Loucy (cell line): ENCODE results near the gene AMZ1.
A peak's percentile ranks its signal among the peaks of the same experiment; 100 is the strongest.

ENCODE experiments used
- H2AFZ ChIP-seq: fragments of 200-600 bp; sonication (generic); 2 replicates; pipeline ENCODE4 v1.6.0; 2016; ENCODE audit warnings: antibody characterized with exemption, mild to moderate bottlenecking, low read length, moderate library complexity
- H3F3A ChIP-seq: fragments of 200-600 bp; 2 replicates; pipeline ENCODE4 v1.6.0; 2016; ENCODE audit warnings: antibody characterized with exemption, low read depth, mild to moderate bottlenecking
- H3K27me3 ChIP-seq: fragments of 200-600 bp; sonication (generic); 2 replicates; pipeline ENCODE4 v1.6.1; 2014; ENCODE audit warnings: low read length, mild to moderate bottlenecking; ENCODE audit not compliant: insufficient read depth, poor library complexity, severe bottlenecking
- H3K36me3 ChIP-seq: fragments of 200-600 bp; sonication (generic); 2 replicates; pipeline ENCODE4 v1.6.1; 2016; ENCODE audit warnings: low read length; ENCODE audit not compliant: insufficient read depth
- H3K4me1 ChIP-seq: fragments of 200-600 bp; sonication (generic); 2 replicates; pipeline ENCODE4 v1.5.1; 2014; ENCODE audit warnings: low read length, mild to moderate bottlenecking; ENCODE audit not compliant: insufficient read depth, poor library complexity, severe bottlenecking
- H3K4me2 ChIP-seq: fragments of 200-600 bp; sonication (generic); 2 replicates; pipeline ENCODE4 v1.6.0; 2014; ENCODE audit warnings: antibody characterized with exemption, low read length, low read depth, mild to moderate bottlenecking; ENCODE audit not compliant: poor library complexity, severe bottlenecking
- H3K4me3 ChIP-seq: fragments of 200-600 bp; sonication (generic); 2 replicates; pipeline ENCODE4 v1.5.1; 2014; ENCODE audit warnings: low read length, mild to moderate bottlenecking, mixed read lengths; ENCODE audit not compliant: poor library complexity, severe bottlenecking
- H3K79me2 ChIP-seq: fragments of 200-600 bp; sonication (generic); 2 replicates; pipeline ENCODE4 v1.6.1; 2014; ENCODE audit warnings: low read length; ENCODE audit not compliant: insufficient read depth
- H3K9ac ChIP-seq: fragments of 200-600 bp; sonication (generic); 2 replicates; pipeline ENCODE4 v1.6.0; 2014; ENCODE audit warnings: mild to moderate bottlenecking, low read depth, low read length, moderate library complexity; ENCODE audit not compliant: poor library complexity, severe bottlenecking
- H3K9me2 ChIP-seq: fragments of 200-600 bp; sonication (generic); replicated peaks from 2 replicates; pipeline ENCODE4 v1.6.1; 2016; ENCODE audit warnings: low read depth, low read length, mixed read lengths
- H3K9me3 ChIP-seq: fragments of 200-600 bp; sonication (generic); 2 replicates; pipeline ENCODE4 v1.6.1; 2014; ENCODE audit warnings: mild to moderate bottlenecking, antibody characterized with exemption, low read length, low read depth; ENCODE audit not compliant: insufficient read depth
- H4K20me1 ChIP-seq: fragments of 200-600 bp; sonication (generic); 2 replicates; pipeline ENCODE4 v1.6.0; 2014; ENCODE audit warnings: antibody characterized with exemption, low read length, mild to moderate bottlenecking; ENCODE audit not compliant: insufficient read depth, poor library complexity, severe bottlenecking
- EZH2phosphoT487 ChIP-seq: fragments of 200-600 bp; IDR thresholded peaks from 2 replicates; pipeline ENCODE4 v1.6.1; 2018; ENCODE audit warnings: antibody characterized with exemption, mild to moderate bottlenecking, moderate library complexity, borderline replicate concordance
- TF ChIP-seq, protein P1 (sequence below): fragments of 200-600 bp; sonication (generic); conservative IDR thresholded peaks from 2 replicates; pipeline ENCODE4 v1.5.1; 2014; ENCODE audit warnings: mild to moderate bottlenecking, antibody characterized with exemption, low read length

The AMZ1 gene

DNA sequence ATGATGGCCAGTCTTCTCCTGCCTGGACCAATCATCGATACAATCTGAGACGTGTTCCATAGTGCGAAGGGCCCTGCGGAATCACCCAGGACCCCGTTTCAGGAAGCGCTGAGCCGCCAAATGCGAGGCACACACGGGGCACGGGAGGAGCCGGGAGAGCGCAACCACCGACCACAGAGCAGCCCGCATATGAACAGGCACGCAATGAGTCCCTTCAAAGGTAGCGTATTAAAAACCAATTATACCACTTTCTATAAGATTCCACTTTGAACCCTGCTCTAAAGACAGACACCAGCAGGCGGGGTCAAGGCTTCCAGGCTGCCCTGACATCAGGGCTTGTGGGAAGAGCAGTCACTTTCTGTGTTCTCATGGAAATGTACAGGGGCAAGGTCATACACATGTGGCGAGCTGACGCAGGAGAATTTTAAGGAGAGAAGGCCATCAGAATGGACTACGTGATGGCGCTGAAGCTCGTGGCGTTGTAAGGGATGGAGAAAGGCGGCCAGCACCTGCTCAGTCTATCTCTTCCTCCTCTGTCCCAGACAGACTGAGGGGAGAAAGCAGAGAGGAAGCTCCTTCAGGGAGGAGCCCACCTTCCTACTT is 46.2 kb downstream of the AMZ1 start:
- TF ChIP-seq EZH2phosphoT487, result no peak
- TF ChIP-seq, protein P1, sequence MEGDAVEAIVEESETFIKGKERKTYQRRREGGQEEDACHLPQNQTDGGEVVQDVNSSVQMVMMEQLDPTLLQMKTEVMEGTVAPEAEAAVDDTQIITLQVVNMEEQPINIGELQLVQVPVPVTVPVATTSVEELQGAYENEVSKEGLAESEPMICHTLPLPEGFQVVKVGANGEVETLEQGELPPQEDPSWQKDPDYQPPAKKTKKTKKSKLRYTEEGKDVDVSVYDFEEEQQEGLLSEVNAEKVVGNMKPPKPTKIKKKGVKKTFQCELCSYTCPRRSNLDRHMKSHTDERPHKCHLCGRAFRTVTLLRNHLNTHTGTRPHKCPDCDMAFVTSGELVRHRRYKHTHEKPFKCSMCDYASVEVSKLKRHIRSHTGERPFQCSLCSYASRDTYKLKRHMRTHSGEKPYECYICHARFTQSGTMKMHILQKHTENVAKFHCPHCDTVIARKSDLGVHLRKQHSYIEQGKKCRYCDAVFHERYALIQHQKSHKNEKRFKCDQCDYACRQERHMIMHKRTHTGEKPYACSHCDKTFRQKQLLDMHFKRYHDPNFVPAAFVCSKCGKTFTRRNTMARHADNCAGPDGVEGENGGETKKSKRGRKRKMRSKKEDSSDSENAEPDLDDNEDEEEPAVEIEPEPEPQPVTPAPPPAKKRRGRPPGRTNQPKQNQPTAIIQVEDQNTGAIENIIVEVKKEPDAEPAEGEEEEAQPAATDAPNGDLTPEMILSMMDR, result no peak
- no peak overlapping the region for H2AFZ ChIP-seq
- no peaks in the 10 kb centered on the region for H3K9me3 ChIP-seq
- peaks cover 9% of the 10 kb centered on the region for H3F3A ChIP-seq
- H3K4me1 ChIP-seq, result peaks cover 73% of the 10 kb centered on the region
- peaks cover 39% of the 10 kb centered on the region; the same call in 1 of the 2 replicates for H3K36me3 ChIP-seq
- peak overlapping the region; percentile 83 for H3K9ac ChIP-seq
- H3K27me3 ChIP-seq, result no peaks in the 10 kb centered on the region
- H4K20me1 ChIP-seq, result no peaks in the 10 kb centered on the region
- peak overlapping the region; percentile 46 for H3K4me3 ChIP-seq
- peaks cover 74% of the 10 kb centered on the region for H3K79me2 ChIP-seq
- no peaks in the 10 kb centered on the region for H3K9me2 ChIP-seq
- peak overlapping the region; percentile 64 for H3K4me2 ChIP-seq

DNA sequence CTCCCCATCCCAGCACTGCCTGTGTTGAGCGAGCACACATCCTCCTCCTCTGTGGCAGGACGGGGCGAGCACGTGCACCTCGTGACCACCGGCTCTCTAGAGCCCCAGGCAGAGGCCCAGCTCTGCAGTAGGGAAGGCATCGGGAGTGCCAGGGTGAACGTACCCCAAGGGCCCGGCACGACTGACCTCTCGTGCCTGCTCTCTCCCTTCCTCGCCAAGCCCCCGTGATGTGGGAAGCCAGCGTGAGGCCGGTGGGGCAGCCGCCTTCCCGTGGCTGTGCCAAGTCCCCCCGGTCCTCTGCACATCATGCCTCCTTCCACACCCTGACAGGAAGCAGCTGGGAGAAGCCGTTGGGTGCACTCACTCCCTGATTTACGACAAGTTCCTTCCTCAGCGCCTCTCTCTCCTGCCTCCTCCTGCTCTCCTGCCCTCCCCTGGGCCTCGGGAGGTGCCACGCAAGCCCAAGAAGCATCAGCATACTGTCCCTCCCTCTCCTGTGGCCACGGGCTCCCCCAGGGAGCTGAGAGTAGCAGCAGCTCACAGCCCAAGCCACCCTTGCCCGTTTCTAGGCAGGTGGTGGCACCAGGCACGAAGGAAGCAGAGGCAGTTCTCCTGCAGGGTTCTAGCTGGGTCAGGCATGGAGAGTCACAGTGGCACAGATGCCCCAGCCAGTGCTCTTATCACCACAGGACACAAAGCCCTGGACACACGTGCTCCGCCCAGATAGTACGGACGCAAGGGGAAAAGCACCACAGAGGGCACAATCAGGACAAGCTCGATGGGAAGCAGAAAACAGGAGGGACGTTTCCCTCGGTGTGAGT is 47.0 kb downstream of the AMZ1 start:
- Histone ChIP-seq H3K27me3 (no peaks in the 10 kb centered on the region), H3K4me3 (peak overlapping the region; percentile 46), H3K4me2 (peak overlapping the region; percentile 64), H3K9me2 (no peaks in the 10 kb centered on the region), H4K20me1 (no peaks in the 10 kb centered on the region), H3K4me1 (peaks cover 73% of the 10 kb centered on the region), H2AFZ (no peak overlapping the region), H3K9me3 (no peaks in the 10 kb centered on the region), H3K9ac (peak overlapping the region; percentile 83), H3F3A (peaks cover 9% of the 10 kb centered on the region), H3K36me3 (peaks cover 39% of the 10 kb centered on the region; the same call in 1 of the 2 replicates), H3K79me2 (peaks cover 81% of the 10 kb centered on the region)
- TF ChIP-seq, protein P1, result 0 out of 2 replicates have a peak, but pooled peaks have one; percentile 14
- TF ChIP-seq EZH2phosphoT487, result no peak

DNA sequence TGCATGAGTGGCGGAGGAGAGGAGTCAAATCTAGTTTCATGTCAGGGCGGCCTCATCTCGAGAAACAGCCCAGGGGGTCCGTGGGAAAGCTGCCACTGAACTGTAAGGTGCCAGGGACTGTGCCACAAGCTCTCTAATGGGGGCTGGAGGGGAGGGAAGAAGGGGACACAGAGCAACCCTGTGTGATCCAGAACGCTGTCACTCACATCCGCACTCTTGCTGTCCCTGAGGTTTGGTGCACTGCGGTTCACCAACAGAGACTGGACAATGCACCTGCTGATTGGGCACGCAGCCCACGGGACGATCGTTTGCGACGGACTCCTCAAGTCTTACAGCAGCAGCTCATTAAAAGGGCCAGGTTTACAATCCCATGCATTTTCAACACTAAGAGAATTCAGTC is 47.7 kb downstream of the AMZ1 start:
- no peak overlapping the region for H2AFZ ChIP-seq
- H3K9me2 ChIP-seq, result no peaks in the 10 kb centered on the region
- H3K4me1 ChIP-seq, result peaks cover 73% of the 10 kb centered on the region
- no peaks in the 10 kb centered on the region for H3K27me3 ChIP-seq
- H3K79me2 ChIP-seq, result peaks cover 87% of the 10 kb centered on the region
- peak overlapping the region; percentile 78 for H3K9ac ChIP-seq
- no peaks in the 10 kb centered on the region for H3K9me3 ChIP-seq
- H3K36me3 ChIP-seq, result peaks cover 38% of the 10 kb centered on the region; the same call in 1 of the 2 replicates
- peaks cover 9% of the 10 kb centered on the region for H3F3A ChIP-seq
- H3K4me3 ChIP-seq, result peak overlapping the region; percentile 37
- H3K4me2 ChIP-seq, result peak overlapping the region; percentile 62
- no peak for TF ChIP-seq EZH2phosphoT487
- TF ChIP-seq, protein P1, result no peak
- H4K20me1 ChIP-seq, result no peaks in the 10 kb centered on the region
